HepG2 (cell line): ENCODE results near the gene TCF19. TPM values are rescaled to one million over a fixed set of nuclear protein-coding genes. Genes with fewer than 3 reads are reported as not detected.

ENCODE experiments used
- ARNTL ChIP-seq: sonication (generic); formaldehyde crosslinking; IDR thresholded peaks from 2 replicates; pipeline ENCODE4 v1.4.0; 2020; ENCODE audit warnings: mild to moderate bottlenecking, missing genetic modification reagents
- ATF4 ChIP-seq, 2 experiments: fragments of 450-650 bp in 1 of 2; sonication (generic) in 1 of 2; formaldehyde crosslinking; IDR thresholded peaks; 2 replicates each; pipeline versions ENCODE4 v1.5.0 to v1.8.0; 2020 to 2022; ENCODE audit warnings: mild to moderate bottlenecking in 1 of 2, missing genetic modification reagents in 1 of 2
- HNF1B ChIP-seq: sonication (generic); formaldehyde crosslinking; IDR thresholded peaks from 2 replicates; pipeline ENCODE4 v1.5.1; 2020; ENCODE audit warnings: mild to moderate bottlenecking, moderate library complexity, missing genetic modification reagents
- KLF13 ChIP-seq: sonication (generic); formaldehyde crosslinking; IDR thresholded peaks from 2 replicates; pipeline ENCODE4 v1.4.0; 2020; ENCODE audit warnings: mild to moderate bottlenecking, missing genetic modification reagents
- NCOA1 ChIP-seq: sonication (generic); formaldehyde crosslinking; IDR thresholded peaks from 2 replicates; pipeline ENCODE4 v1.9.0; 2021; ENCODE audit warnings: missing genetic modification reagents
- NR0B2 ChIP-seq: sonication (generic); formaldehyde crosslinking; IDR thresholded peaks from 2 replicates; pipeline ENCODE4 v1.4.0; 2020; ENCODE audit warnings: mild to moderate bottlenecking, missing genetic modification reagents
- PLRG1 ChIP-seq: fragments of 450-650 bp; conservative IDR thresholded peaks from 2 replicates; pipeline ENCODE4 v1.6.1; 2016
- PREB ChIP-seq: sonication (generic); formaldehyde crosslinking; IDR thresholded peaks from 2 replicates; pipeline ENCODE4 v1.4.0; 2020; ENCODE audit warnings: missing genetic modification reagents
- RELA ChIP-seq: sonication (generic); formaldehyde crosslinking; IDR thresholded peaks from 2 replicates; pipeline ENCODE4 v1.4.0; 2020; ENCODE audit warnings: missing genetic modification reagents
- RORA ChIP-seq: sonication (generic); formaldehyde crosslinking; IDR thresholded peaks from 2 replicates; pipeline ENCODE4 v1.5.0; 2020; ENCODE audit warnings: mild to moderate bottlenecking, missing genetic modification reagents, moderate library complexity
- SOX13 ChIP-seq, 3 experiments: fragments of 450-650 bp in 1 of 3; sonication (generic) in 1 of 3; formaldehyde crosslinking in 1 of 3; IDR thresholded peaks in 2 of 3; conservative IDR thresholded peaks in 1 of 3; 2 replicates each; pipeline versions ENCODE4 v1.5.0 to v1.6.1; 2016 to 2020; ENCODE audit warnings: antibody characterized with exemption in 1 of 3, mild to moderate bottlenecking in 1 of 3, missing compliant biosample characterization in 1 of 3, missing genetic modification reagents in 1 of 3, moderate library complexity in 1 of 3
- TEAD2 ChIP-seq: sonication (generic); formaldehyde crosslinking; IDR thresholded peaks from 2 replicates; pipeline ENCODE4 v1.9.0; 2021; ENCODE audit warnings: missing genetic modification reagents
- TFDP1 ChIP-seq: IDR thresholded peaks from 2 replicates; pipeline ENCODE4 v1.6.1; 2016; ENCODE audit warnings: missing compliant biosample characterization, missing genetic modification reagents, borderline replicate concordance
- TOE1 ChIP-seq: sonication (generic); formaldehyde crosslinking; IDR thresholded peaks from 2 replicates; pipeline ENCODE4 v1.4.0; 2020; ENCODE audit warnings: mild to moderate bottlenecking, missing genetic modification reagents
- USF2 ChIP-seq, 2 experiments: sonication (generic) in 1 of 2; formaldehyde crosslinking in 1 of 2; IDR thresholded peaks; 2 replicates each; pipeline versions ENCODE4 v1.5.1 to v1.6.1; 2011 to 2020; ENCODE audit warnings: borderline replicate concordance in 1 of 2, low read depth in 1 of 2, low read length in 1 of 2, mild to moderate bottlenecking in 1 of 2, missing genetic modification reagents in 1 of 2, moderate library complexity in 1 of 2
- ZFP1 ChIP-seq: IDR thresholded peaks from 2 replicates; pipeline ENCODE4 v1.6.1; 2016
- ZMAT3 ChIP-seq: sonication (generic); formaldehyde crosslinking; conservative IDR thresholded peaks from 2 replicates; pipeline ENCODE4 v1.7.0; 2021; ENCODE audit warnings: missing genetic modification reagents
- ZMYM4 ChIP-seq: sonication (generic); formaldehyde crosslinking; IDR thresholded peaks from 2 replicates; pipeline ENCODE4 v1.8.1; 2023; ENCODE audit warnings: mild to moderate bottlenecking, missing genetic modification reagents
- ZNF224 ChIP-seq: sonication (generic); formaldehyde crosslinking; IDR thresholded peaks from 2 replicates; pipeline ENCODE4 v1.5.0; 2020; ENCODE audit warnings: mild to moderate bottlenecking, missing genetic modification reagents
- ZNF30 ChIP-seq: sonication (generic); formaldehyde crosslinking; IDR thresholded peaks from 2 replicates; pipeline ENCODE4 v1.5.0; 2020; ENCODE audit warnings: mild to moderate bottlenecking, missing genetic modification reagents
- ZNF570 ChIP-seq: sonication (generic); formaldehyde crosslinking; IDR thresholded peaks from 2 replicates; pipeline ENCODE4 v1.4.0; 2020; ENCODE audit warnings: mild to moderate bottlenecking, missing genetic modification reagents, borderline replicate concordance
- polyA plus RNA-seq, 8 experiments: library from polyadenylated mRNA; depleted of rRNA in 3 of 8; stranded (reverse) in 7 of 8; unstranded in 1 of 8; fragments of >200 nt; fragmentation: Illumina TruSeq in 4 of 8; extraction: Trizol in 4 of 8; gene quantifications; 2 replicates each; pipeline versions ENCODE4 v1.2.1 to v1.2.3, GENCODE V29; 2011 to 2016; ENCODE audit warnings: low read depth in 4 of 8, missing spikeins in 1 of 8, mixed read lengths in 1 of 8; ENCODE audit not compliant: insufficient read depth in 1 of 8
- total RNA-seq, 5 experiments: library from RNA; depleted of rRNA; stranded (reverse); fragments of >200 nt; fragmentation: Illumina TruSeq; extraction: Trizol; gene quantifications; 2 replicates each; pipeline ENCODE4 v1.2.3, GENCODE V29; 2016; ENCODE audit warnings: low read depth in 1 of 5

The TCF19 gene
- total and polyA plus RNA-seq, 2 of the 13 experiments (the other 11 are each of a cell fraction or from before 2014, with no cell fraction given) = 4.9 to 22.2 TPM

- no peak for TF ChIP-seq ATF4 (CRISPR knock-in tag; IDR thresholded peaks at IDR 0.05)
- TF ChIP-seq ZMYM4 (CRISPR knock-in tag) = peak; percentile 68
- TF ChIP-seq ZFP1 (CRISPR knock-in tag) = no peak
- TF ChIP-seq ZNF224 (CRISPR knock-in tag) = no peak
- peak; percentile 43; the same call in 1 of the 2 replicates for TF ChIP-seq HNF1B (CRISPR knock-in tag)
- TF ChIP-seq TFDP1 = no peak; the same call in 1 of the 2 replicates
- TF ChIP-seq USF2 (IDR thresholded peaks at IDR 0.05; ENCODE audit: low read depth, low read length) = no peak
- TF ChIP-seq USF2 (CRISPR knock-in tag; IDR thresholded peaks at IDR 0.05; ENCODE audit: borderline replicate concordance) = no peak
- TF ChIP-seq RELA = no peak
- TF ChIP-seq ARNTL = no peak
- TF ChIP-seq NR0B2 (CRISPR knock-in tag) = no peak
- TF ChIP-seq SOX13 (IDR thresholded peaks at IDR 0.05) = peak; percentile 17; the same call in 1 of the 2 replicates
- peak in 1 of 2 experiments; percentile 14; a peak in 1 of 4 replicates for TF ChIP-seq SOX13 (CRISPR knock-in tag; conservative IDR thresholded peaks at IDR 0.05 in 1 of 2, IDR thresholded peaks at IDR 0.05 in 1 of 2)
- TF ChIP-seq KLF13 = no peak
- no peak for TF ChIP-seq TEAD2 (CRISPR knock-in tag)
- TF ChIP-seq ZNF570 = no peak
- no peak for TF ChIP-seq PREB (CRISPR knock-in tag)
- TF ChIP-seq ZMAT3 (CRISPR knock-in tag) = no peak; the same call in 1 of the 2 replicates
- no peak for TF ChIP-seq TOE1 (CRISPR knock-in tag)
- TF ChIP-seq RORA (CRISPR knock-in tag) = no peak
- TF ChIP-seq ZNF30 (CRISPR knock-in tag) = no peak
- no peak for TF ChIP-seq PLRG1
- TF ChIP-seq NCOA1 (CRISPR knock-in tag) = peak; percentile 95
These were observed 27.8 kb downstream of the TCF19 start (continued) for GRCh38 chr6:31186052-31186734.
